HL-60 (cell line): ENCODE results near the gene UNCX.

Experiments
- POLR2AphosphoS5 ChIP-seq: IDR thresholded peaks from 2 replicates; pipeline ENCODE4 v1.6.1; 2012; ENCODE audit warnings: low read depth
- SPI1 ChIP-seq: IDR thresholded peaks from 2 replicates; pipeline ENCODE4 v1.6.1; 2012; ENCODE audit warnings: low read depth, mild to moderate bottlenecking, borderline replicate concordance
- TF ChIP-seq, protein P1 (sequence below): IDR thresholded peaks from one replicate; pipeline ENCODE4 v1.5.1; 2011; ENCODE audit warnings: low read length, control low read depth, inconsistent platforms; ENCODE audit not compliant: insufficient read depth
- TF ChIP-seq, protein P2 (sequence below): IDR thresholded peaks from 2 replicates; pipeline ENCODE4 v1.6.1; 2012; ENCODE audit warnings: low read depth; ENCODE audit not compliant: insufficient replicate concordance

DNA sequence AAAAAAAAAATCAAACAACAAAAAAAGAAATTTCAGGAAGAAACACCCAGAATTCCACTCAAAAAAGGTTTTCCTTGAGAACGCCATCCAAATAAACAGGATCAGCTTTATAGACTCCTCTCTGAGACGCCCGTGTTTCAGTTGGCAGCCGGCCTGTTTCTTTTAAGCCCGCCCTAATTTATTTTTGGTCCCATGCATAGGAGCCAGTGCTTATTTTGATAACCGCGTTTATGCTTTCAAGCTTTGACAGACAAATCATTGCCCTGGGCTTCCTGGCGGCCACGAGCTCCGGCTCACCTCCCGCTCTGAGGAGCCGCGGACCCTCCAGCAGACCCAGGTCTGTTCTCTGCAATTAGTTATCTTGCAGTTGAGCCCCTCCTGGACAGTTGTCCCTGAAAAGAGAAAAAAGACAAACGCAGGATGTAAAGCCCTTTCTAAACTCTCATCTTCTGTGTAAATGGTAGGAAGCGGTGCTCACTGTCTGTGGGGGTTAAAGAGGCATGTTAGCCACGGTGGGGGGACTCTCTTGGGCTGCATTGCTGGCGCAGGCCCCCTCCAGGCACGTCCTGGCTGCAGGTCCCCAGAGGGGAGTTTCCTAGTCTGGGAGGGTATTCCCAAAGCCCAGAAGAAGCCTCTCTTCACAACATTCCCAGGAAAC lies 22.2 kb upstream of the UNCX start:
- TF ChIP-seq, protein P1, sequence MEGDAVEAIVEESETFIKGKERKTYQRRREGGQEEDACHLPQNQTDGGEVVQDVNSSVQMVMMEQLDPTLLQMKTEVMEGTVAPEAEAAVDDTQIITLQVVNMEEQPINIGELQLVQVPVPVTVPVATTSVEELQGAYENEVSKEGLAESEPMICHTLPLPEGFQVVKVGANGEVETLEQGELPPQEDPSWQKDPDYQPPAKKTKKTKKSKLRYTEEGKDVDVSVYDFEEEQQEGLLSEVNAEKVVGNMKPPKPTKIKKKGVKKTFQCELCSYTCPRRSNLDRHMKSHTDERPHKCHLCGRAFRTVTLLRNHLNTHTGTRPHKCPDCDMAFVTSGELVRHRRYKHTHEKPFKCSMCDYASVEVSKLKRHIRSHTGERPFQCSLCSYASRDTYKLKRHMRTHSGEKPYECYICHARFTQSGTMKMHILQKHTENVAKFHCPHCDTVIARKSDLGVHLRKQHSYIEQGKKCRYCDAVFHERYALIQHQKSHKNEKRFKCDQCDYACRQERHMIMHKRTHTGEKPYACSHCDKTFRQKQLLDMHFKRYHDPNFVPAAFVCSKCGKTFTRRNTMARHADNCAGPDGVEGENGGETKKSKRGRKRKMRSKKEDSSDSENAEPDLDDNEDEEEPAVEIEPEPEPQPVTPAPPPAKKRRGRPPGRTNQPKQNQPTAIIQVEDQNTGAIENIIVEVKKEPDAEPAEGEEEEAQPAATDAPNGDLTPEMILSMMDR: no peak
- TF ChIP-seq POLR2AphosphoS5 (no peak), SPI1 (no peak)
- TF ChIP-seq, protein P2, sequence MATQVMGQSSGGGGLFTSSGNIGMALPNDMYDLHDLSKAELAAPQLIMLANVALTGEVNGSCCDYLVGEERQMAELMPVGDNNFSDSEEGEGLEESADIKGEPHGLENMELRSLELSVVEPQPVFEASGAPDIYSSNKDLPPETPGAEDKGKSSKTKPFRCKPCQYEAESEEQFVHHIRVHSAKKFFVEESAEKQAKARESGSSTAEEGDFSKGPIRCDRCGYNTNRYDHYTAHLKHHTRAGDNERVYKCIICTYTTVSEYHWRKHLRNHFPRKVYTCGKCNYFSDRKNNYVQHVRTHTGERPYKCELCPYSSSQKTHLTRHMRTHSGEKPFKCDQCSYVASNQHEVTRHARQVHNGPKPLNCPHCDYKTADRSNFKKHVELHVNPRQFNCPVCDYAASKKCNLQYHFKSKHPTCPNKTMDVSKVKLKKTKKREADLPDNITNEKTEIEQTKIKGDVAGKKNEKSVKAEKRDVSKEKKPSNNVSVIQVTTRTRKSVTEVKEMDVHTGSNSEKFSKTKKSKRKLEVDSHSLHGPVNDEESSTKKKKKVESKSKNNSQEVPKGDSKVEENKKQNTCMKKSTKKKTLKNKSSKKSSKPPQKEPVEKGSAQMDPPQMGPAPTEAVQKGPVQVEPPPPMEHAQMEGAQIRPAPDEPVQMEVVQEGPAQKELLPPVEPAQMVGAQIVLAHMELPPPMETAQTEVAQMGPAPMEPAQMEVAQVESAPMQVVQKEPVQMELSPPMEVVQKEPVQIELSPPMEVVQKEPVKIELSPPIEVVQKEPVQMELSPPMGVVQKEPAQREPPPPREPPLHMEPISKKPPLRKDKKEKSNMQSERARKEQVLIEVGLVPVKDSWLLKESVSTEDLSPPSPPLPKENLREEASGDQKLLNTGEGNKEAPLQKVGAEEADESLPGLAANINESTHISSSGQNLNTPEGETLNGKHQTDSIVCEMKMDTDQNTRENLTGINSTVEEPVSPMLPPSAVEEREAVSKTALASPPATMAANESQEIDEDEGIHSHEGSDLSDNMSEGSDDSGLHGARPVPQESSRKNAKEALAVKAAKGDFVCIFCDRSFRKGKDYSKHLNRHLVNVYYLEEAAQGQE: no peak
